PFSK-1 (cell line): ENCODE results near the gene RPH3AL.

Experiments
- FOXP2 ChIP-seq: optimal IDR thresholded peaks from 2 replicates; pipeline ENCODE3; 2011; ENCODE audit warnings: borderline replicate concordance, control low read depth, inconsistent platforms; ENCODE audit not compliant: insufficient read depth; ENCODE audit errors: extremely low read length, extremely low read depth
- POLR2AphosphoS5 ChIP-seq: IDR thresholded peaks from 2 replicates; pipeline ENCODE4 v1.6.1; 2012; ENCODE audit warnings: low read depth, mild to moderate bottlenecking, control low read depth, low read length, moderate library complexity
- SIN3A ChIP-seq: IDR thresholded peaks from 2 replicates; pipeline ENCODE4 v1.6.1; 2012; ENCODE audit warnings: mild to moderate bottlenecking, low read length, moderate library complexity, borderline replicate concordance; ENCODE audit not compliant: insufficient read depth
- TAF1 ChIP-seq: IDR thresholded peaks from 2 replicates; pipeline ENCODE4 v1.6.1; 2012; ENCODE audit warnings: low read length, control low read depth, borderline replicate concordance; ENCODE audit not compliant: insufficient read depth
- TF ChIP-seq, protein P1 (sequence below), 2 experiments: IDR thresholded peaks; 2 replicates each; pipeline versions ENCODE4 v1.6.1 to v1.8.0; 2011 to 2012; ENCODE audit warnings: low read depth in 2 of 2, low read length in 2 of 2, control low read depth in 1 of 2, inconsistent platforms in 1 of 2, mild to moderate bottlenecking in 1 of 2, moderate library complexity in 1 of 2; ENCODE audit not compliant: insufficient read depth in 1 of 2

The RPH3AL gene

DNA sequence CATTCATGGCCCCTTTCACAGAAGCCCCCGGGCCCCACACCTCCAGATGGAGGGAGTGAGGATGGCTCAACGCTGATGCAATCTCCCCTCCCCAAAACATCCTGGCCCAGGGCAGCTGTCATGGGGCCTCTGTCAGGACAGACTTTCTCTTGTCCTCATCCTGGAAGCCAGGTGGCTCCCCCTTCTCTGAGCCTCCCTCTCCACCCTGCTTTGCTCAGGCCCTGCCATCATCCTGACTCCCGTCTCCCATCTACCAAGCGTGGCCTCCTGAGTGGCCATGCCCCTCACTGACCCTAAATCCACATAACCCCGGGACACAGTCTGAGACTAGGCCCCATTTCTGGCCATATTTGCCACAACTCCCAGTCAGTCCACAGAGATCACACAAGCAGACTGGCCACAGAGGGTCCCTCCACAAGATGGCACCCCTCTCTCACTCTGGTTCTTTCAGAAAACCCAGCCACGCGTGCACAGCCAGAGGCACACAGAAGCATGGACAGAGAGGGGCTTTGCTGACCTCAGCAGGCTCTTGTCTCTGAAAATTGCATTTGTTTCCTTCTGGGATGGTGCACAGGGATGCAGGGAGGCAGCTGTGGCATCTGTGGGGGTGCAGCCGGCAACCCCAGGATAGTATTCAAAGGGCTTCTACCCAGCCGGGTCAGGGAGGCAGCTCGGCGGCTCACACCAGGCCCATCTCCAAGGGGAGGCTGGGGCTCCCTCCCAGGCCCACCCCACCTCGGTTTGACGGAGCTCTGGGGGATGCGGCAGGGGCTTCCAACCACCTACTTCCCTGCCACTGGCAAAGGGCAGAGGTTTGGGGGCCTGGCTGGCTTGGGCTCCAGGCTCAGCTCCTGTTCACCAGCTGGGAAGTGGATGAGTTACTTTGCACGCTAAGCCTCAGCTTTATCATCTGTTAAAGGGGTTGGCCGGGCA lies 188.0 kb downstream of the RPH3AL start:
- no peak for TF ChIP-seq TAF1
- no peak for TF ChIP-seq SIN3A
- TF ChIP-seq FOXP2, result no peak
- TF ChIP-seq, protein P1, sequence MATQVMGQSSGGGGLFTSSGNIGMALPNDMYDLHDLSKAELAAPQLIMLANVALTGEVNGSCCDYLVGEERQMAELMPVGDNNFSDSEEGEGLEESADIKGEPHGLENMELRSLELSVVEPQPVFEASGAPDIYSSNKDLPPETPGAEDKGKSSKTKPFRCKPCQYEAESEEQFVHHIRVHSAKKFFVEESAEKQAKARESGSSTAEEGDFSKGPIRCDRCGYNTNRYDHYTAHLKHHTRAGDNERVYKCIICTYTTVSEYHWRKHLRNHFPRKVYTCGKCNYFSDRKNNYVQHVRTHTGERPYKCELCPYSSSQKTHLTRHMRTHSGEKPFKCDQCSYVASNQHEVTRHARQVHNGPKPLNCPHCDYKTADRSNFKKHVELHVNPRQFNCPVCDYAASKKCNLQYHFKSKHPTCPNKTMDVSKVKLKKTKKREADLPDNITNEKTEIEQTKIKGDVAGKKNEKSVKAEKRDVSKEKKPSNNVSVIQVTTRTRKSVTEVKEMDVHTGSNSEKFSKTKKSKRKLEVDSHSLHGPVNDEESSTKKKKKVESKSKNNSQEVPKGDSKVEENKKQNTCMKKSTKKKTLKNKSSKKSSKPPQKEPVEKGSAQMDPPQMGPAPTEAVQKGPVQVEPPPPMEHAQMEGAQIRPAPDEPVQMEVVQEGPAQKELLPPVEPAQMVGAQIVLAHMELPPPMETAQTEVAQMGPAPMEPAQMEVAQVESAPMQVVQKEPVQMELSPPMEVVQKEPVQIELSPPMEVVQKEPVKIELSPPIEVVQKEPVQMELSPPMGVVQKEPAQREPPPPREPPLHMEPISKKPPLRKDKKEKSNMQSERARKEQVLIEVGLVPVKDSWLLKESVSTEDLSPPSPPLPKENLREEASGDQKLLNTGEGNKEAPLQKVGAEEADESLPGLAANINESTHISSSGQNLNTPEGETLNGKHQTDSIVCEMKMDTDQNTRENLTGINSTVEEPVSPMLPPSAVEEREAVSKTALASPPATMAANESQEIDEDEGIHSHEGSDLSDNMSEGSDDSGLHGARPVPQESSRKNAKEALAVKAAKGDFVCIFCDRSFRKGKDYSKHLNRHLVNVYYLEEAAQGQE (IDR thresholded peaks at IDR 0.05; ENCODE audit: insufficient read depth in 1 of 2, low read depth in 2 of 2, low read length in 2 of 2), result no peak
- no peak for TF ChIP-seq POLR2AphosphoS5

DNA sequence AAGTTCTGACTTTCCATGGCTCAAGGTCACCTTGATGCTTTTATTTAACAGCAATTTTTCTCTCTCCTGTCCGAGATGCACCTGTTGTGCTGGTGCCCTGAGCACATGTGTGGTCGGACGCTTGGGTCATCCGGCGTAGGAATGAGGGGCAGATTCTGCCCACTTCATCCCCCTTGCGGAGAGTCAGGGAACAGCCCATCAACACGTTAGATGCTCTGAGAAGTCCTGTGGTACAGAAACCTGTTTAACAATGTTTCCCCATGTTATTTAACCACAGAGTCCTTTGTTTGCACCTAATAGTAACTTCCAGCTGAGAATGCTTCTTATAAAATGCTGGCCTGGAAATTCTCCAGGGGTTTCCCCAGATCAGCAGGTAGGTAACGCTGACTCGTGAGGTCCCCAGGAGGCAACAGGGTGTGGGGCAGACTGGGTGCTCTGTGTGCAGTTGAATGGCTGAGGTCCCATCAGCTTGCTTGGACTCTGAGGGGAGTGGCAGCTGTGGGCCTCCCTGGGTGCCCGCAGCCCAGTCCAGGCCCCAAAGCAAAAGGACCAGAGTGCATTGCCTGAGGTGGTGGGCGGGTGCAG lies 189.0 kb downstream of the RPH3AL start:
- TF ChIP-seq SIN3A (no peak), POLR2AphosphoS5 (no peak), TAF1 (no peak), FOXP2 (no peak)
- TF ChIP-seq, protein P1 (IDR thresholded peaks at IDR 0.05; ENCODE audit: insufficient read depth in 1 of 2, low read depth in 2 of 2, low read length in 2 of 2), result no peak

DNA sequence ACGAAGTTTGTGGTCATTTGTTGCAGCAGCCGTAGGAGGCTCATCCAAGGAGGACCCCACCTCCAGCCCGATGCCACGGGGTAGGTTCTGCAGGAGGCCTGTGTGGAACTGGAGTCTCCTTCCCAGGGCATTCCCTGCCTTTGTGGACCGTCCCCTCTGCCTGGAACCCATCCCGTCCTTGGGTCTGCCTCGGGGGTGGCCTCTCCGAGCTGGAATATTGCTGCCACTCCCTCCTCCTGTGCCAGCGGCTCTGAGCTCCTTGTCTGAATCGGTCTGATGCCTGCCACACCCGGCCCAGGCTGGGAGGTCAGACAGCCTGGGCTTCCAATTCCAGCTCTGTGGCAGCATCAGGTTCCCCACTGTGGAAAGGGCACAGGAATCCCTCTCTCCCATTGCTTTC lies 189.9 kb downstream of the RPH3AL start:
- TF ChIP-seq, protein P1 (IDR thresholded peaks at IDR 0.05; ENCODE audit: insufficient read depth in 1 of 2, low read depth in 2 of 2, low read length in 2 of 2), result no peak
- TF ChIP-seq FOXP2 (no peak), POLR2AphosphoS5 (no peak), TAF1 (no peak), SIN3A (no peak)
